ENCODE results near the gene CFAP73.
A peak's percentile ranks its signal among the peaks of the same experiment; 100 is the strongest.

CFAP73 gene

DNA sequence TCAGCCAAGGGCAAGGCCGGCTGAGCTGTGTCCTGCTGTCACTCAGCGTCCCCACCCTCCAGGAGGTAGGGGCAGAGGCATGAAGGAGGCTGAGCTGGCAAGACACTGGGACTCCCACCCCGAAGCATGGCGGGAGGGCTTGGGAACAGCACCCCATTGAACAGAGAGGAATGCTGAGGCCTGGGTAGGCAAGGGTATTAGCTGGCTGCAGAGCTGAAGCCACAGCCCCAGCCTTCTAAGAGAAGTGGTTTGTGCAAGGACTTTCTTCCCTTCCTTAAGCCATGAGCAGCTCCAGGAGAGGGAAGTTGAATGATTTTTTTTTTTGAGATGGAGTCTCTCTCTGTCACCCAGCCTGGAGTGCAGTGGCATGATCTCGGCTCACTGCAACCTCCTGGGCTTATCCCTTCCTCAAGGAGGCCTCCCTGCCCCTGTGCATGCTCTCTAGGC is 6.6 kb upstream of the CFAP73 start:
- no peak for DNase-seq

DNA sequence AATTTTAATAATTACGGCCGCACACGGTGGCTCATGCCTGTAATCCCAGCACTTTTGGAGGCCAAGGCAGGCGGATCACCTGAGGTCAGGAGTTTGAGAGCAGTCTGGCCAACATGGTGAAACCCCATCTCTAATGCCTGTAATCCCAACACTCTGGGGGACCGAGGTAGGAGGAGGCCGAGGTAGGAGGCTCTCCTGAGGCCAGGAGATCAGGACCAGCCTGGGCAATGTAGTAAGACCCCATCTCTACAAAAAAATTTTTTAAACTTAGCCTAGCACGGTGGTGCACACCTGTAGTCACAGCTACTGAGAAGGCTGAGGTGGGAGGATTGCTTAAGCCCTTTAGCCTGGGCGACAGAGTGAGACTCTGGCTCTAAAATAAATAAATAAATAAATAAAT is 5.6 kb upstream of the CFAP73 start:
- DNase-seq, result no peak

GRCh38 chr12:113144806-113145205 is 4.7 kb upstream of the CFAP73 start:
- no peak for DNase-seq

- no peak for DNase-seq
Observed at GRCh38 chr12:113145720-113146551, 3.6 kb upstream of the CFAP73 start.

GRCh38 chr12:113146999-113147398 is 2.5 kb upstream of the CFAP73 start:
- no peak for DNase-seq

DNA sequence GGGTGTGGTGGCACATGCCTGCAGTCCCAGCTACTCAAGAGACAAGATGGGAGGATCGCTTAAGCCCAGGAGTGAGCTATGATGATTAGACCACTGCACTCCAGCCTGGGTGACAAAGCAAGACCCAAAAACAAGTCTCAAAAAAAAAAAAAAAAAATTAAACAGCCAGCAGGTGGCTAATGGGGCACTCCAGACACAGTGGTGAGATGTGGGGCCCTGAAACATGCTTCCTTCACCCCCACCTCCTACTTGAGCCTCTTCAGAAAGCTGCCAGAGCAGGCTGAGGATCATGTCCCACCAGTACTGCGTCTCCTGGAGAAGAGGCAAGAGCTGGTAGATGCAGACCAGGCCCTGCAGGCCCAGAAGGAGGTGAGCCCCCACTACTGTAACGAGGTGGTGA is 2.1 kb downstream of the CFAP73 start:
- DNase-seq, result no peak

GRCh38 chr12:113152196-113152834 is 2.8 kb downstream of the CFAP73 start:
- no peak for DNase-seq

GRCh38 chr12:113152835-113153814 is 3.6 kb downstream of the CFAP73 start:
- peak; percentile 67 to 71 for DNase-seq

DNA sequence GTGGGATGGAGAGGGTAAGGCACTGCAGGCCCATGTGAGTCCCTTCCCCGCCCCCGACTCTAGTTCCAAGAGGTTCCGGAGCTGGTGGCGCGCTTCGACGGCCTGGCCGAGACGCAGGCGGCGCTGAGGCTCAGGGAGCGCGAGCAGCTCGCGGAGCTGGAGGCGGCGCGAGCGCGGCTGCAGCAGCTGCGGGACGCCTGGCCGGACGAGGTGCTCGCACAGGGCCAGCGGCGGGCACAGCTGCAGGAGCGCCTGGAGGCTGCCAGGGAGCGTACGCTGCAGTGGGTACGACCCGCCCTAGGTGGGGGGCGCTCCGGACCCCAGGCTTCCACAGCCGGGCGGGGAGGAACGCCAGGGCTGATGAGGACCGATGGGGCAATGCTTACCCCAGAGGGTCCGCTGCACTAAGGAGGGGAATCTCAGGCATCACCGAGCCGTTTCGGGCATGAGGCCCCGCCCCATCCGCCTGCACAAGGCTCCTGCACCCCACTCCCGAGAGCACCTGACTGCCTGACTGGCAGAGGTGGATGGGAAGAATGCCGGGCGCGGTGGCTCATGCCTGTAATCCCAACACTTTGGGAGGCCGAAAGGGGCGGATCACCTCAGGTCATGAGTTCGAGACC is 4.9 kb downstream of the CFAP73 start:
- no peak for DNase-seq

- no peak for DNase-seq
Observed at GRCh38 chr12:113155060-113155459, 5.5 kb downstream of the CFAP73 start.

DNA sequence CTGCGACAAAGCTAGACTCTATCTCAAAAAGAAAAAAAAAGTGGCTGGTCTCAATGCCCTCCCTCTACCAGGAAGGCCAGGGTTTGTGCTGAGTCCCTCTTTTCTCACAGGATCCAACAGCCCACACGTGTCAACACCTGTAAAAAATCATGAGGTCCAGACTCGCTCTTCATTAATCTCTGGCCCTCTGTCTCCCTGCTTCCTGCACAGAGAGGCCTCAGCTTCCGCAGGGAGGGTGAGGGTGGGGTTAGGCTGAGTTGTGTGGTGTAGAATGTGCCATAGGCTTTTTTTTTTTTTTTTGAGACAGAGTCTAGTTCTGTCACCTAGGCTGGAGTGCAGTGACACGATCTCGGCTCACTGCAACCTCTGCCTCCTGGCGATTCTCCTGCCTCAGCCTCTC is 6.1 kb downstream of the CFAP73 start:
- DNase-seq, result no peak

GRCh38 chr12:113157218-113157859 is 7.8 kb downstream of the CFAP73 start:
- DNase-seq, result no peak

GRCh38 chr12:113158439-113159203 is 9.1 kb downstream of the CFAP73 start:
- no peak for DNase-seq

- no peak for DNase-seq
Observed at GRCh38 chr12:113159937-113160336, 10.4 kb downstream of the CFAP73 start.

- no peak for DNase-seq
Observed at GRCh38 chr12:113161415-113162016, 12.0 kb downstream of the CFAP73 start.

DNA sequence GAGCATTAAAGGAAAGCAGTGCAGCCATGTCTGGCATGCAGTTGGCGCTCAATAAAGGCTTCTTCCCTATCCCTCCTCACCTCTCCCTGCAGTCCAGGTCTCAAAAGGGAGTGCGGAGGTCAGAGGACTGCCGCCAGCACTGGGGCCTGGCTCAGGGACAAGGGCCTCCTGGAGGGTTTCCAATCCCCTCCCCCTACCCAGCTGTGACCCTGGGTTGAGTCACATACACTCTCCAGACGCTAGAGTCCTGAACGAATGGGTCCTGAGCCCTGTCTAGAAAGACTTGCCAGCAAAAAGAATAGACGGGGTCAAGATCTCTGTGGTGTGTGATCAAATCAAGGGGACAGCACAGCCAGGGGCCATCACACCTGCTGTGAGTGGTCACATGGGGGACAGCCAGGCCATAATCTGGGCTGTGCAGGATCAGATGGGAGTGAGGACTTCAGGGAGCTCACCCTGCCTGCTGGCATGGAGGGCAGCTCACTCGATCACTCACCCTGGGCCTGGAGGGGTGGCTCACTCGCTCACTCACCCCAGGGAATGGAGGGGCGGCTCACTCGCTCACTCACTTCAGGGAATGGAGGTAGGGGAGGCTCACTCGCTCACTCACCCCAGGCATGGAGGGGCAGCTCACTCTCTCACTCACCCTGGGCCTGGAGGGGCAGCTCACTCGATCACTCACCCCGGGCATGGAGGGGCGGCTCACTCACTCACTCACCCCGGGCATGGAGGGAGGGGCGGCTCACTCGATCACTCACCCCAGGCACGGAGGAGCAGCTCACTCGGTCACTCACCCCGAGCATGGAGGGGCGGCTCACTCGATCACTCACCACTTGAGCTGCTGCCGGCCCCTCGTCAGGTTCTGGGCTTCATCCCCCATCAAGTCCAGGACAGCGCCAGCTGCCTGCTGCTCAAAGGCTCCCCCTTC is 12.8 kb downstream of the CFAP73 start:
- no peak for DNase-seq

DNA sequence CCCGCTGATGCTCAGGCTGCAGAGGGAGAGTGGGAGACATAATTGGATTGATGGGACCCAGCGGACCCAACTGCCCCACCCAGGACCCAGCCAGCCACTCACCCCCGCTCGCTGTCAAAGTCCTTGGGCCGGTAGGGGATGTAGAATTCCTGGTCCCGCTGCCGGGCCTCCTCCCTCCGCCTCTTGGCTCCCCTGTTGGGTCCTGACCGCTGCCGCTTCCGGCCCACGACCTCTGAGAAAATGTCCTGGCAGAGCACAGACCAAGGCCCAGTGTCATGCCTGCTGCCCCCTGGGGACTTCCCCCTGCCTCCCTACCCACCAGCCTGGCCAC is 13.5 kb downstream of the CFAP73 start:
- DNase-seq, result no peak

GRCh38 chr12:113164014-113164413 is 14.5 kb downstream of the CFAP73 start:
- DNase-seq, result no peak

GRCh38 chr12:113165521-113166450 is 16.3 kb downstream of the CFAP73 start:
- DNase-seq, result no peak
